KMS-11 (cell line): ENCODE measurements around the gene CDC42SE2.

Experiments used
- H2AFZ ChIP-seq: fragments of 200-600 bp; sonication (generic); 2 replicates; pipeline ENCODE4 v1.6.1; 2016; ENCODE audit warnings: antibody characterized with exemption, mixed run types, low read depth
- H3K27ac ChIP-seq: fragments of 200-600 bp; sonication (generic); 2 replicates; pipeline ENCODE4 v1.6.1; 2016; ENCODE audit warnings: mild to moderate bottlenecking, mixed run types
- H3K27me3 ChIP-seq: fragments of 200-600 bp; sonication (generic); 2 replicates; pipeline ENCODE4 v1.6.1; 2017; ENCODE audit warnings: mild to moderate bottlenecking, low read depth, mixed run types, moderate library complexity; ENCODE audit not compliant: insufficient read depth
- H3K36me3 ChIP-seq: fragments of 200-600 bp; sonication (generic); 2 replicates; pipeline ENCODE4 v1.6.1; 2017; ENCODE audit warnings: mild to moderate bottlenecking, mixed run types; ENCODE audit not compliant: insufficient read depth
- H3K4me1 ChIP-seq: fragments of 200-600 bp; sonication (generic); 2 replicates; pipeline ENCODE4 v1.6.1; 2016; ENCODE audit warnings: mild to moderate bottlenecking, low read depth, mixed run types; ENCODE audit not compliant: poor library complexity, severe bottlenecking
- H3K4me2 ChIP-seq: fragments of 200-600 bp; sonication (generic); 2 replicates; pipeline ENCODE4 v1.7.0; 2016; ENCODE audit warnings: mild to moderate bottlenecking, mixed run types
- H3K4me3 ChIP-seq: fragments of 200-600 bp; sonication (generic); IDR thresholded peaks from 2 replicates; pipeline ENCODE4 v1.6.1; 2017; ENCODE audit warnings: low read depth, low read length, mixed read lengths; ENCODE audit not compliant: insufficient read depth
- H3K79me2 ChIP-seq: fragments of 200-600 bp; sonication (generic); 2 replicates; pipeline ENCODE4 v1.6.1; 2016; ENCODE audit warnings: low read depth, mixed run types; ENCODE audit not compliant: insufficient read depth
- H3K9ac ChIP-seq: fragments of 200-600 bp; sonication (generic); 2 replicates; pipeline ENCODE4 v1.6.1; 2016; ENCODE audit warnings: mild to moderate bottlenecking, mixed run types
- H4K20me1 ChIP-seq: fragments of 200-600 bp; sonication (generic); 2 replicates; pipeline ENCODE4 v1.6.1; 2016; ENCODE audit warnings: mild to moderate bottlenecking, mixed run types; ENCODE audit not compliant: insufficient read depth
- TF ChIP-seq, protein P1 (sequence below): fragments of 200-600 bp; sonication (generic); conservative IDR thresholded peaks from 2 replicates; pipeline ENCODE4 v1.6.1; 2017; ENCODE audit warnings: low read depth, mild to moderate bottlenecking, antibody characterized with exemption, low read length, moderate library complexity, mixed read lengths

Gene CDC42SE2

DNA sequence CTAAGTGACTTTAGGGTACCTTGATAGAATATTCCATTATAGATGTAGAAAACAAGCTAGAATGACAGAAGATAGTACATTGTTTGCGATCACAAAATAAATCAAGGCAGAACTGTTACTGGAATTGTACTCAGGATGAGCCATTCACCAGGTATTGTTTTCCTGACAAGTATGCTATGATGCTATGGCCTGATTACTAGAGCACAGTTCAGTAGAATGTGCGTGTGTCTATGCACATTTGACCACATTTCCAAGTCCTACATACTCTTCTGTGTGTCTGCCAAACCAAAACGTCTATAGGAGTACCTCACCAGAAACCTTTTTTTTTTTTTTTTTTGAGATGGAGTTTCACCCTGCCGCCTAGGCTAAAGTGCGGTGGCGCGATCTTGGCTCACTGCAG is 43.3 kb upstream of the CDC42SE2 start:
- Histone ChIP-seq H3K79me2 (no peaks in the 10 kb centered on the region), H4K20me1 (no peaks in the 10 kb centered on the region), H3K9ac (no peak overlapping the region), H3K4me3 (no peak overlapping the region), H3K4me2 (no peak overlapping the region), H2AFZ (no peak overlapping the region), H3K27ac (no peak overlapping the region), H3K4me1 (no peaks in the 10 kb centered on the region), H3K36me3 (no peaks in the 10 kb centered on the region), H3K27me3 (no peaks in the 10 kb centered on the region)
- TF ChIP-seq, protein P1, sequence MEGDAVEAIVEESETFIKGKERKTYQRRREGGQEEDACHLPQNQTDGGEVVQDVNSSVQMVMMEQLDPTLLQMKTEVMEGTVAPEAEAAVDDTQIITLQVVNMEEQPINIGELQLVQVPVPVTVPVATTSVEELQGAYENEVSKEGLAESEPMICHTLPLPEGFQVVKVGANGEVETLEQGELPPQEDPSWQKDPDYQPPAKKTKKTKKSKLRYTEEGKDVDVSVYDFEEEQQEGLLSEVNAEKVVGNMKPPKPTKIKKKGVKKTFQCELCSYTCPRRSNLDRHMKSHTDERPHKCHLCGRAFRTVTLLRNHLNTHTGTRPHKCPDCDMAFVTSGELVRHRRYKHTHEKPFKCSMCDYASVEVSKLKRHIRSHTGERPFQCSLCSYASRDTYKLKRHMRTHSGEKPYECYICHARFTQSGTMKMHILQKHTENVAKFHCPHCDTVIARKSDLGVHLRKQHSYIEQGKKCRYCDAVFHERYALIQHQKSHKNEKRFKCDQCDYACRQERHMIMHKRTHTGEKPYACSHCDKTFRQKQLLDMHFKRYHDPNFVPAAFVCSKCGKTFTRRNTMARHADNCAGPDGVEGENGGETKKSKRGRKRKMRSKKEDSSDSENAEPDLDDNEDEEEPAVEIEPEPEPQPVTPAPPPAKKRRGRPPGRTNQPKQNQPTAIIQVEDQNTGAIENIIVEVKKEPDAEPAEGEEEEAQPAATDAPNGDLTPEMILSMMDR, result no peak

DNA sequence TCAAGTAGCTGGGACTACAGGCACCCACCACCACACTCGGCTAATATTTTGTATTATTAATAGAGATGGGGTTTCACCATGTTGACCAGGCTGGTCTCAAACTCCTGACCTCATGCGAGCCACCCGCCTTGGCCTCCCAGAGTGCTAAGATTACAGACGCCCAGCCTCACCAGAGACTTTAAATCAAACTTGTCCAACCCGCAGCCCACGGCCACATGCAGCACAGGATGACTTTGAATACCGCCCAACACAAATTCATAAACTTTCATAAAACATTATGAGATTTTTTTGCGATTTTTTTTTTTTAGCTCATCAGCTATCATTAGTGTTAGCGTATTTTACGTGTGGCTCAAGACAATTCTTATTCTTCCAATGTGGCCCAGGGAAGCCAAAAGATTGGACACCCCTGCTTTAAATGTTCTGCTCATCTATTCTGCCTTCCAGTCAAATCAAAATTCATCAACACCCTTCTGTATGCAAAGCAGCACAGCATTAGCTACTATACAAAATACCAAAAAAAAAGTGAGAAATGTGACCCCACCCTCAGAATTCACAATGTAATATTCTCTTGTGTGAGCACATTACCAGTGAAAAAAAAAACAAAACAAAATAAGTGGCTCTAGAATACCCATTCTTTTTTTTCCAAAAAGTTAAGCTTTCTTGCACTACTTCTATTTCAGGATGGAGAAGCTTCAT is 42.7 kb upstream of the CDC42SE2 start:
- TF ChIP-seq, protein P1, result no peak
- H3K9ac ChIP-seq, result no peak overlapping the region
- H2AFZ ChIP-seq, result no peak overlapping the region
- H3K4me3 ChIP-seq, result no peak overlapping the region
- no peaks in the 10 kb centered on the region for H4K20me1 ChIP-seq
- H3K4me2 ChIP-seq, result no peak overlapping the region
- no peaks in the 10 kb centered on the region for H3K27me3 ChIP-seq
- H3K4me1 ChIP-seq, result no peaks in the 10 kb centered on the region
- no peak overlapping the region for H3K27ac ChIP-seq
- no peaks in the 10 kb centered on the region for H3K36me3 ChIP-seq
- no peaks in the 10 kb centered on the region for H3K79me2 ChIP-seq

DNA sequence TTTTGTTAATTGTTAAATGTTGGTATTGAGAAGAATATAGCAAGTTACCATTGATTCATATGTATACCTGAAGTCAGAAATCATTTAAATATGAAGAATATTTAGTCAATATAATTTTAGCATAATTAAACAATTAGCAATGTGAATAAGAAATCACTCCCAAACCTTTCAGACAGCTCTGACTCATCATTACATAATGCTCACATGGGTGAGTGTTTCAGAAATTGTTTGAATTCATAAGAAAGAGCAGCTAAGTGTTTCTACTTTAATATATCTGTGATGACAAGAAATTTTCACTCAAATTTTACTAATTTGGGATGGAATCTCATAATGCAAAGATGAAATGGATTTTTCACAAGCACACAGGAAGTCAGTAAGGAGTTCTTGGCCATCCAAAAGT is 42.0 kb upstream of the CDC42SE2 start:
- no peaks in the 10 kb centered on the region for H3K36me3 ChIP-seq
- H3K79me2 ChIP-seq, result no peaks in the 10 kb centered on the region
- no peak overlapping the region for H2AFZ ChIP-seq
- H3K27ac ChIP-seq, result no peak overlapping the region
- H3K4me3 ChIP-seq, result no peak overlapping the region
- H3K27me3 ChIP-seq, result no peaks in the 10 kb centered on the region
- no peaks in the 10 kb centered on the region for H4K20me1 ChIP-seq
- H3K4me1 ChIP-seq, result no peaks in the 10 kb centered on the region
- no peak overlapping the region for H3K9ac ChIP-seq
- TF ChIP-seq, protein P1, result no peak
- no peak overlapping the region for H3K4me2 ChIP-seq

DNA sequence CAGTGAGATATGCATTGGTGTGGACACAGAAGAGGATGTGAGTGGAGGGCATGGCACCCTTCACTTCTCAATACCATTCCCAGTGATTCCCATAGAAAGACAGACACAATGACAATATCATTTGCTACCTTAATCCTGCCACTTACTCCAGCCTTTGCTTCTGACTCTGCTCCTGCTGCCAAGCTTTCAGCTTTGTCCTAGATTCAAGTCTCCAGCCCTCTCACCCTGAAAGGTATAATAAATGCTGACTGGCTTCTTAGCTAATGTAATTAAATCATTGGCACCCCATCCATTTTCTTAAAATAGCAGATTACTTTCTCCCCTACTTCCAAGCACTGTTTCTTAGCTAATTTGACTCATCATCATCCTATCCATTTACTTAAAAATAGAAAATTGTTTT is 41.1 kb upstream of the CDC42SE2 start:
- Histone ChIP-seq H3K9ac (no peak overlapping the region), H3K4me1 (no peaks in the 10 kb centered on the region), H3K4me3 (no peak overlapping the region), H3K36me3 (no peaks in the 10 kb centered on the region), H3K79me2 (no peaks in the 10 kb centered on the region), H3K27ac (no peak overlapping the region), H3K4me2 (no peak overlapping the region), H2AFZ (no peak overlapping the region), H4K20me1 (no peaks in the 10 kb centered on the region), H3K27me3 (no peaks in the 10 kb centered on the region)
- TF ChIP-seq, protein P1, result no peak
